Right lobe of liver (tissue), 4 donors: ENCODE results near the gene CHST15.

Source experiments
- POLR2A ChIP-seq: fragments of 450-650 bp; IDR thresholded peaks from one replicate; pipeline ENCODE4 v1.6.1; 2017; ENCODE audit warnings: antibody characterized with exemption, mild to moderate bottlenecking
- TF ChIP-seq, protein P1 (sequence below), 4 donors: fragments of 200-600 bp in 3 of 4; fragments of 450-650 bp in 1 of 4; IDR thresholded peaks; one replicate each; pipeline versions ENCODE4 v1.5.1 to v1.8.0; 2016 to 2022; ENCODE audit warnings: antibody characterized with exemption in 4 of 4, mild to moderate bottlenecking in 2 of 4
- donor health status: DM: no; HTN: no; CAD: no.
- donor health status: DM: no; HTN: no; CAD: no.
- donor health status: DM: no; HTN: yes; CAD: no.

DNA sequence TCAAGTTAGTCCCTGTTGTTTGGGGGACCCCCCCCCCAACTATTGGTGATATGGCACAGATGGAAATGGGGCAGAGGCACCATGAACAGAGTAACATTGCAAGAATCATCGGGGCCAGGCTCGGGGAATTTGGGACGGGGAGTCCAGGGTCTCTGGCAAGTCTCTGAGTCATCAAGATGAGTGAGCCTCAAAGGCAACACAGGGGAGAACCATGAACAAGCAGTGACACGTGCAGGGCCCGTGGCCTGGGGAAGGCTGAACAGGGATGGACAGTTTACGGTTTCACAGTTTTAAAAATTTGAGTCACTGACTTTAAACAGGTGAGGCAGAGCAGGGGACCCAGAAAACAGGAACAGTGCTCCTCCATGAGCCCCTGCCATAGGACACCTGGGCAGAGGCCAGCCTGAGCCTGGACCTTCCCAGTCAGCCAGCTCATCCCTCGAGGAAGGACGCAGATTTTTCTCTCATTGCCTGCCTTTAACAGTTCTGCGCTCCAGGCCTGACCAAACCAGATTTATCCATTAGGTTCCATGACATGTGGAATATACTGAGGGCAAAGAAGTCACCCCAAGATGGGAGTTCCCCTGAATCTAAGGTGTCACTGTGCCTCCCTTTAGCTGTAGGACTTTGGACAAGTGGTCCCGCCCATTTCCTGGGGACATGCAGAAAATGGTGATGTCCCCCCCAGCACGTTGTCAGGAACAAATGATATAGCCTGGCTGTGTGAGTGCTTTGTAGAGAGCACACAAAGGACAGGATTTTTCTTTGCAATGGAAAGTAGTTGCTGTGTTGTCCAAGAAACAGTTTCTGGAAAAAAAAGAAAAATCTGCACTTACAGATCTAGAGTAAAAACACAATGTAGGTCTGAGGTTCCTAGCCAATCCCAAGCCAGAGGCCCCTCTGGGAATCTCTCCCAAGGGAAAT lies 23.8 kb downstream of the CHST15 start:
- no peak for TF ChIP-seq POLR2A
- TF ChIP-seq, protein P1, sequence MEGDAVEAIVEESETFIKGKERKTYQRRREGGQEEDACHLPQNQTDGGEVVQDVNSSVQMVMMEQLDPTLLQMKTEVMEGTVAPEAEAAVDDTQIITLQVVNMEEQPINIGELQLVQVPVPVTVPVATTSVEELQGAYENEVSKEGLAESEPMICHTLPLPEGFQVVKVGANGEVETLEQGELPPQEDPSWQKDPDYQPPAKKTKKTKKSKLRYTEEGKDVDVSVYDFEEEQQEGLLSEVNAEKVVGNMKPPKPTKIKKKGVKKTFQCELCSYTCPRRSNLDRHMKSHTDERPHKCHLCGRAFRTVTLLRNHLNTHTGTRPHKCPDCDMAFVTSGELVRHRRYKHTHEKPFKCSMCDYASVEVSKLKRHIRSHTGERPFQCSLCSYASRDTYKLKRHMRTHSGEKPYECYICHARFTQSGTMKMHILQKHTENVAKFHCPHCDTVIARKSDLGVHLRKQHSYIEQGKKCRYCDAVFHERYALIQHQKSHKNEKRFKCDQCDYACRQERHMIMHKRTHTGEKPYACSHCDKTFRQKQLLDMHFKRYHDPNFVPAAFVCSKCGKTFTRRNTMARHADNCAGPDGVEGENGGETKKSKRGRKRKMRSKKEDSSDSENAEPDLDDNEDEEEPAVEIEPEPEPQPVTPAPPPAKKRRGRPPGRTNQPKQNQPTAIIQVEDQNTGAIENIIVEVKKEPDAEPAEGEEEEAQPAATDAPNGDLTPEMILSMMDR (IDR thresholded peaks at IDR 0.05), result no peak
